ENCODE data around the gene GPS2.

The GPS2 gene

DNA sequence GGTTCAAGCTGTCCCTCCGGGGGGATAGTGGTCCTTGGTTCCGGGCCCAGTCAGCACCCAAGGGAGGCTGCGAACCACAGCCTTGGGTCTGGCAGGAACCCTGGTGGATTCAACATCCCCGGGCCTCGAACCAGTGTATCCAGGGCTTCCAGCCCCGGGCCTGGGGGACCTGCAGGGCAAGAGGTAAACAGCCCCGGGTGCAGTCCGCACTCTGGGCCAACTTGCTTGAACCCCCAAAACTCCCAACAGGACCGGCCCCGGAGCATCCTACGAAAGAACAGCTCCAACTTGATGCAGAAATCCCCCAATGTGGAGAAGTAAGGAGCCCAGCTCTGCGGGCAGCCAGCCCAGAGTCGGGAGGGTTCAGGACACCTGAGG is 15.5 kb upstream of the GPS2 start:
- H3K4me1 Mint-ChIP-seq, result peaks cover 46 to 76% of the 10 kb centered on the region in 2 donors
- DNase-seq (no peak), ATAC-seq (replicated peaks) (no peak)
- peaks cover 13 to 25% of the 10 kb centered on the region in 2 donors for H3K36me3 Mint-ChIP-seq
- no peaks in the 10 kb centered on the region for H3K9me3 Mint-ChIP-seq
- no peaks in the 10 kb centered on the region for H3K27me3 Mint-ChIP-seq
- H3K4me3 Mint-ChIP-seq, result peak overlapping the region; percentile 91 to 95
- H3K27ac Mint-ChIP-seq, result peak overlapping the region; percentile 99

DNA sequence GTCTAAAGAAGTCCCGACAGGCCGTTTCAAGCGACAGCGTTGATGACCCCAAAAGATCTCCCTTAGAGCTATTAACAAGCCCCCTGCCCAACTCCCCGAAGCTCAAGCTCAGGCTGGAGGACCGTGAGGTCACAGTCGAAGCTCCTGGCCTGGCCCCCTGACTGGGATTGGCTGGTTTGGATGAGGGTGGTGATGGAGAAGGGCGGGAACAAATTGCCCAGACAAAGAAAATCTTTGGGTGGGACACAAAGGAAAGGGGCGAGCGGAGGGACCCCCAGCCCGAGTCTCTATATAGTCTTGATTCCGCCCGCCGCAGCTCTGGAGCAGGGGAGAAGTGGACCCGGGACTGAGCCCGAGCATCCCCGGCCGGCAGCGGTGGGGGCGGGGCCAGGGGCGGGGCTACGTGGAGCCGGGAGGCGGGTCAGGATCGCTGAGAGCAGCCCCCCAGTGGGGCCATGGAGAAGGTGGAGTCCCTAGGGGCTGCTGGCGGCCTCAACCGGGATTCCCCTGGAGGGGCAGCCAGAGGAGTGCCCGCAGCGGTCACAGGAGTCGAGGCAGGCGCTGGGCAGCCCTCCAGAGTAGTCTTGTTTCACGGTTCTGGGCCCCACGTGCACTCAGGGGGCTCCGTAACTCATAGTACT is 15.0 kb upstream of the GPS2 start:
- peak; percentile 68 to 72 for ATAC-seq (replicated peaks)
- DNase-seq, result peak; percentile 87
- H3K4me3 Mint-ChIP-seq, result peak overlapping the region; percentile 91 to 95
- H3K36me3 Mint-ChIP-seq, result peaks cover 15 to 29% of the 10 kb centered on the region in 2 donors
- H3K27ac Mint-ChIP-seq, result peak overlapping the region; percentile 99
- H3K9me3 Mint-ChIP-seq, result no peaks in the 10 kb centered on the region
- peaks cover 41 to 71% of the 10 kb centered on the region in 2 donors for H3K4me1 Mint-ChIP-seq
- H3K27me3 Mint-ChIP-seq, result no peaks in the 10 kb centered on the region

DNA sequence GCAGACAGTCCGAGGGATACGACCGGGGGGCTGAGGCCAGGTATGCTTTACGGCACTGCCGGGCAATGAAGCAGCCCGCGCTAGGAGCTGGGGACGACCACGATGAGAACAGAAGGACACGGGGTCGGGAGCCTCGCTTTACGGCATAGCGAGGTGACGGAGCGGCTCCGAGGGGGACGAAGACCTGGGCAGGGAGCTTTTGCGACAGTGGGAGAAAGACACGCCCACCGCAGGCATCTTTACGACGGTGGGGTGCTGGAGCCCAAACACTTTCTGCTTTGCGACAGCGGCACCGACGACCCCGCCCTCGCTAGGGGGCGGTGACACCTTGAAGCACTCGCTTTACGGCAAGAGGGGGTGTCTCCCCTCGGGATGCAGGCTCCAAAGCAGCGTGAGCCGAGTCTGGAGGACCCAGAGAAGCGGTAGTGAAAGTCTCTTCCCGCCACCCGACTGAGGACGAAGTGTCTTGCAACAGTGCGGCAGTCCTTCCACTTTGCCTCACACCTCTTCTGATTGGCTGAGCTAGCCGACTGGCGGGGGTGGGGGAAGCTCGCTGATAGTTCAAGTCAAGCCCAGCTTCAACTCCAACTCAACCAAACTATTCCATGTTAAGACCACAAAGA is 14.3 kb upstream of the GPS2 start:
- Mint-ChIP-seq H3K27ac (peak overlapping the region; percentile 99), H3K36me3 (peaks cover 17 to 34% of the 10 kb centered on the region in 2 donors), H3K4me3 (peak overlapping the region; percentile 91 to 95), H3K9me3 (no peaks in the 10 kb centered on the region), H3K27me3 (no peaks in the 10 kb centered on the region), H3K4me1 (peaks cover 41 to 66% of the 10 kb centered on the region in 2 donors)
- ATAC-seq (replicated peaks) (peak; percentile 78 to 83), DNase-seq (peak; percentile 99)

DNA sequence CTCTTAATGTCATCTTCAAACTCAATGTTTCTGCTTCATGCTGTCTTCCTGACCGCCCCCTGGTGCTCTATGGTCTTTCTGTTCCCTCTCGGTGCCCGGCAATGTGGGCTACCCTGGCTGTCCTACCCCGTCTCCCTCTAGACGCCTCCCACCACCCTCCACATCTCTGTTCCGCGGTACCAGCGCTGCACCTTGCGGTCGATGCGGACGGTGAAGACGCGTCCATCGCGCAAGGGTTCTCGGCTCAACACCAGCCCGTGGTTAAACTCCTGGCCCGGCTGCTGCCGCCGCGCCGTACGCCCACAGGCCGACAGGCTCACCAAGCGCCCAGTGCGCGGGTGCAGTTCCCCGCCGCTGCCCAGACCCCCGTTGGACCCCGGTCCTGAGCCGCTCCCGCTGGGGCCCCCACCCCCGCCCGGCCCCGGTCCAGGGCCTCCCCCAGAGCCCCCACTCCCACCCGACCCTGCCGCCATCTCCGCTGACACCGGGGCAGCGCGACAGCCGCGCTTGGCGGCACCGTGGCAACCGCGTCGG is 13.7 kb upstream of the GPS2 start, which contains the start of gene NEURL4:
TSS of gene NEURL4 (minus strand) at position 496 of the 534 bp plus-strand sequence. CDS start at position 473, 23 bp downstream.
- Mint-ChIP-seq H3K27me3 (no peaks in the 10 kb centered on the region), H3K36me3 (peaks cover 22 to 39% of the 10 kb centered on the region in 2 donors), H3K4me3 (peak within 1 kb of the TSS; percentile 95 to 97), H3K4me1 (peaks cover 45 to 70% of the 10 kb centered on the region in 2 donors), H3K9me3 (no peaks in the 10 kb centered on the region), H3K27ac (peak within 1 kb of the TSS; percentile 99)
- DNase-seq (no peak), ATAC-seq (replicated peaks) (peak; percentile 17 to 20)

DNA sequence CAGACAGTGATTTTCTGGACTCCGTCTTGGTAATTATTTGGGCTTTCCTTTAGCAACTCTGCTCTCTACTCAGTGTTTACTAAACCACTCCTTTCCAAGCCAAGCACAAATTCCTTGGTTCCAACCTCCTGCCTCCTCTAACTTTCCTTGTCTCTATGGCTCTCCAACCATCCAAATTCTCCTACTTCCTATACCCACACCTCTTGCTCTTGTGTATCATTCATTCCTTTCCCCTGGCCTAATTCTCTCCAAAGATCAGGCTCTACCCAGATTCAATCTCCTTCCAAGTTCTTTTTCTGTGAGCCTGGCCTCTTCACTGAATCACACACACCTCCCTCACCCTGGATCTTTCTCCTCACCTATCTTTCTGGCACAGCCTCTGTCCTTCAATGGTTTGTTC is 12.8 kb upstream of the GPS2 start:
- H3K4me3 Mint-ChIP-seq, result peak overlapping the region; percentile 95 to 97
- H3K27me3 Mint-ChIP-seq, result no peaks in the 10 kb centered on the region
- ATAC-seq (replicated peaks) (no peak), DNase-seq (no peak)
- H3K27ac Mint-ChIP-seq, result peak overlapping the region; percentile 95
- H3K4me1 Mint-ChIP-seq, result peaks cover 39 to 64% of the 10 kb centered on the region in 2 donors
- peaks cover 22 to 46% of the 10 kb centered on the region in 2 donors for H3K36me3 Mint-ChIP-seq
- no peaks in the 10 kb centered on the region for H3K9me3 Mint-ChIP-seq

DNA sequence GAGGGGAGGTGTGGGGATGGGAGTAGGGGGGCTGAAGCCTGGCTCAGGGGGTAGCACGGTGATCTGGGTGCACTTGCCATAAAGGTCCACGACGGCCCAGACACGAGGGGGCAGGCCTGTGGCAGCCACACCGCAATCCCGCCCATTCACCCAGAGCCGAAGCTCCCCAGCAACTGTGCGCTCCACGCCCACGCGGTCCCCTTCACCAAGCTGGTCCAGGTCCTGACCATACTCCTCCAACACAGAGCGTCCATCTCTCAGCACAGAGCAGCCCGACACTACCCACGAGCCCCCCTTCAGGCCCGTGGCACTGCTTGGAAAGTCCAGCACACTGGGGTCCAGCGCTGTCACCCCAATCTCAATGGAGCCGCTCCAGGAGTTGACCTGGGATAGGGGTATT is 12.3 kb upstream of the GPS2 start:
- Mint-ChIP-seq H3K9me3 (no peaks in the 10 kb centered on the region), H3K36me3 (peaks cover 23 to 50% of the 10 kb centered on the region in 2 donors), H3K4me1 (peaks cover 35 to 59% of the 10 kb centered on the region in 2 donors), H3K27ac (peak overlapping the region; percentile 42), H3K4me3 (peak overlapping the region in 1 of 2 donors; percentile 97), H3K27me3 (no peaks in the 10 kb centered on the region)
- ATAC-seq (replicated peaks), result no peak
- no peak for DNase-seq

DNA sequence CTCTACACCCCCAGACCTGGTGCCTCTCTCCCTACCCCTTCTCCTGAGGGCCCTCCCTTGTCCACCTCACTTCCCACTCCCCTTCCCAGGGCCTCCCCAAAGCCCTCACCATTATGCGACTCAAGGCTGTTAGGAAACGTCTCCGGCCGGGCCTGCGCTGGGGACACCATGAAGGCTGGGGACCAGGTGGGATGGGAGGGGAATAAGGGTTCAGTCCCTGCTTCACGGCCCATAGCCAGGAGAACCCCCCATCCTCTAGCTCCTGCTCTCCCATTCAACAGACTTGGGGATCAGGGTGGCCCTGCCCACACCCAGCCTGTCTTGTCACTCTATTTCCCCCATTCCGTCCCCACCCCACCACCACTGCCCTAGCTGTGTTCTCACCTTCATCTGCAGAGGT is 11.9 kb upstream of the GPS2 start:
- ATAC-seq (replicated peaks) (no peak), DNase-seq (no peak)
- H3K4me1 Mint-ChIP-seq, result peaks cover 32 to 54% of the 10 kb centered on the region in 2 donors
- no peaks in the 10 kb centered on the region for H3K27me3 Mint-ChIP-seq
- peak overlapping the region in 1 of 2 donors; percentile 97 for H3K4me3 Mint-ChIP-seq
- H3K9me3 Mint-ChIP-seq, result no peaks in the 10 kb centered on the region
- H3K27ac Mint-ChIP-seq, result peak overlapping the region; percentile 20
- peaks cover 25 to 54% of the 10 kb centered on the region in 2 donors for H3K36me3 Mint-ChIP-seq

DNA sequence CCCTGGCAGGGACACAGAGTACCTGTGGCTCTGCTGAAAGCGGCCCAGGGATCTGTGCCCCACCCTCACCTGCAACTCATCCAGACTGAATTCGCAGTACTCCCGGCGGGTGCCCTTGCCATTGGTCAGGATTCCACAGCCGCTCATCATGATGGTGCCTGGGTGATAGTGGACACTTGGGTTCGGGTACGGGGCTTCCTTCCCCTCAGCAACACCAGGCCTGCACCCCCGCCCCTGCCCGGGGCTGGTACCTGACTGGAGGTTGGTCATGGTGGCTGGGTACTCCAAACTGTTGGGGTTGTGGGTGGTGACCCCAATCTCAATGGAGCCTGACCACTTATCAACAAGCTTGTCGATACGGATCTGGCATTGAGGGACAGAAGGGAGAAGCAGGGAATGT is 11.0 kb upstream of the GPS2 start:
- no peak overlapping the region for H3K27ac Mint-ChIP-seq
- peaks cover 32 to 51% of the 10 kb centered on the region in 2 donors for H3K4me1 Mint-ChIP-seq
- DNase-seq, result no peak
- ATAC-seq (replicated peaks), result no peak
- H3K27me3 Mint-ChIP-seq, result no peaks in the 10 kb centered on the region
- peak overlapping the region in 1 of 2 donors; percentile 36 for H3K4me3 Mint-ChIP-seq
- peaks cover 32 to 63% of the 10 kb centered on the region in 2 donors for H3K36me3 Mint-ChIP-seq
- H3K9me3 Mint-ChIP-seq, result no peaks in the 10 kb centered on the region

DNA sequence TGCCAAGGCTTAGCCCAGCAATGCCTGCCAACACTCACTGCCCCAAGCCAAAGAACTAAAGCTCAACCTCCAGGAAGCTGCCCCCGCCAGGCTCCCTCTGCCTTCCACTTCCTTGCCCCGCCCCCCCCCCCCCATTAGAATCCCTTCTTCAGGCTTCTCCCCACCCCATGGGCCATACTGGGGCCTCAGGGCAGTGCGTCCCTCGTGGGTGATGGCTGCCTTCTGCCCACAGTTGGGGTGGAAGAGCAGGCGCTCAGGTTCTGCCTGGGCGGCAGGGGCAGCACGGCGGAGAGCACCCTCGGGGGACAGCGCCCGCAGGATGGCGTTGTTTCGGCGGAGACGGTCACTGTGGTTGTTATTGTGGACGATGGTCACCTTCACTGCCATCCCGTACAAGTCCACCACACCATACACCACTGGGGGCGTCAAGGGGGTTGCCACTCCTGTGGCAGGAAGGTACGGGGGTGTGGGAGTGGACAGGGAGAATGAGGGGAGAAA is 9.9 kb upstream of the GPS2 start:
- Mint-ChIP-seq H3K36me3 (peaks cover 40 to 73% of the 10 kb centered on the region in 2 donors), H3K4me1 (peaks cover 28 to 40% of the 10 kb centered on the region in 2 donors), H3K9me3 (no peaks in the 10 kb centered on the region), H3K27ac (no peak overlapping the region), H3K4me3 (no peak overlapping the region), H3K27me3 (no peaks in the 10 kb centered on the region)
- no peak for DNase-seq
- ATAC-seq (replicated peaks), result no peak

DNA sequence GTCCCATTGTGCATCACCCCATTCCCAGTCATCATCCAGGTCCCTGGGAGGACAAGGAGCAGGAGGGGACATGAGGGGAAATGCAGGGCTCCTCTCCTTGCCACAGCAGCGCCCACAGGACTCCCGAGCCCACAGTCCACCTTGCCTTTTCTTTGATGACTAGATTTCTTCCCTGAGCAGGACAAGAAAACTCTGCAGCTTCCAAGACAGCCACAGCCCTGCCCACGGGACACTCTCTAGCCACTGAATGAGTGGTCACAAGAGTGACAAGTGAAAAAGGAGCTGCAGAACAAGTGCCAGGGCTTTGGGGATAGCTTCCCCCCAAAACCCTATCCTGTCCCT is 9.2 kb upstream of the GPS2 start:
- H3K36me3 Mint-ChIP-seq, result peaks cover 40 to 73% of the 10 kb centered on the region in 2 donors
- DNase-seq, result no peak
- peaks cover 22 to 36% of the 10 kb centered on the region in 2 donors for H3K4me1 Mint-ChIP-seq
- H3K4me3 Mint-ChIP-seq, result no peak overlapping the region
- no peak overlapping the region for H3K27ac Mint-ChIP-seq
- H3K27me3 Mint-ChIP-seq, result no peaks in the 10 kb centered on the region
- no peaks in the 10 kb centered on the region for H3K9me3 Mint-ChIP-seq
- ATAC-seq (replicated peaks), result no peak

DNA sequence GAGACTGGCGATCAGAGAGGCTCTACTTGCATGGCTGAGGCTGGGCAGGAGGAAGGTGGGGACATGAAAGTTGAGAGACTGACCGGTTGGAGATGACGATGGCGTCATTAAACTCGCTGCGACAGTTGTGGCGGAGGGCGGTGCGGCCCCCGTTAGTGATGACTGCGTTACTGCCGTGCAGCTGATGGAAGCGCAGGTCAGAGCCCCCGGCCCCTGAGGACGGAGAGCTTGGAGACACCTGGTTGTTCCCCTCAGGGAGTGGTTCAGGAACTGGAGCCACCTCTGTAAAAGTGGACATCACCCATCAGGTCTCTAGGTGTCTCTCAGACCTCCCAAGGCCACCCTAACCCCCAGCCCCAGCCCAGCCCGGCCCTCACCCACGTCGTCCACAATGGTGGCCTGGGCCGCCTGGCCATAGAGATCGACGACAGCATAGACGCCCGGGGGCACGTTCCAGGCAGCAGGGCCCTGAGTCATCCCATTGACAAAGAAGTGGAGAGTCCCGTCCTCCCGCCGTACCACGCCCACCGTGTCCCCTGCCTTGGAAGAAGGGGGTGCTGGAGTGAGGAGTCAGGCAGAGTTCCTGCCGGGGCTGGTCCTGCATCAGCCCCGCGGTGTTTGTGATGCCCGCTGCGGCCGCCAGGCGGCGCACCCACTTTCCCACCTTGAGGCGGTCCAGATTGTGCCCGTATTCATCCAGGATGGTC is 8.7 kb upstream of the GPS2 start:
- H3K27me3 Mint-ChIP-seq, result no peaks in the 10 kb centered on the region
- ATAC-seq (replicated peaks), result peak; percentile 45 to 62
- peak; percentile 34 for DNase-seq
- H3K4me1 Mint-ChIP-seq, result peaks cover 22 to 35% of the 10 kb centered on the region in 2 donors
- no peak overlapping the region for H3K4me3 Mint-ChIP-seq
- H3K9me3 Mint-ChIP-seq, result no peaks in the 10 kb centered on the region
- peak overlapping the region; percentile 20 for H3K27ac Mint-ChIP-seq
- H3K36me3 Mint-ChIP-seq, result peaks cover 39 to 74% of the 10 kb centered on the region in 2 donors

DNA sequence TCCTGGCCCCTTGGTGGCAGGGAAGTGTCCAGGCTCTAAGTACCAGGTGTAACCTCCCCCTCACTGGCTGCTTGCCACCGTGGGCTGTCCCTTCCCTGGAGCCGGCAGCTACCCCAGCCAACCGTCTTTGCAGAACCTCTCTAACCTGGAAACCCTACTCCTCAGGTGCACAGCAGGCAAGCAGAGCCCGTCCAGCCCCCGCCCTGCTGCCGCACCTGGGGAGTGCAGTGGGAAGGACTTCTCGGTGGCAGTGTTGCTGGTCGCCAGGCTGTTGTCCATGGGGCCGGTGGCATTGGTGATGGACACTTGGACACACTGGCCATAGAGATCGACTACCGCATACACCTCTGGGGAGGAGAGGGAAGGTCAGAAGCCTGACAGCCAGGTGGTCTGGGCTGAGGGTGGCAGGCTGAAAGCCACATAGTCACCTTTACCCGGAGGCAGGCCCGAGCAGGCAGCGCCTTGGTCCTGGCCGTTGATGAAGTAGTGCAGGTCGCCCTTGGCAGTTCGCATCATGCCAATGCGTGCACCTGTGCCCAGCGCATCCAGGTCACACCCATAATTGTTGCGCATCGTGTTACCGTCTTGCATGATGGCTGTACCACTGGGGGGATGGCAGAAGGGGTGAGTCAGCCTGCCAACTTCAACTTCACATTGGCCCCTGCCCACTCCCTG is 7.5 kb upstream of the GPS2 start:
- ATAC-seq (replicated peaks), result no peak
- peaks cover 19 to 26% of the 10 kb centered on the region in 2 donors for H3K4me1 Mint-ChIP-seq
- no peaks in the 10 kb centered on the region for H3K9me3 Mint-ChIP-seq
- no peak for DNase-seq
- H3K36me3 Mint-ChIP-seq, result peaks cover 47 to 75% of the 10 kb centered on the region in 2 donors
- no peaks in the 10 kb centered on the region for H3K27me3 Mint-ChIP-seq
- H3K4me3 Mint-ChIP-seq, result no peak overlapping the region
- H3K27ac Mint-ChIP-seq, result no peak overlapping the region

DNA sequence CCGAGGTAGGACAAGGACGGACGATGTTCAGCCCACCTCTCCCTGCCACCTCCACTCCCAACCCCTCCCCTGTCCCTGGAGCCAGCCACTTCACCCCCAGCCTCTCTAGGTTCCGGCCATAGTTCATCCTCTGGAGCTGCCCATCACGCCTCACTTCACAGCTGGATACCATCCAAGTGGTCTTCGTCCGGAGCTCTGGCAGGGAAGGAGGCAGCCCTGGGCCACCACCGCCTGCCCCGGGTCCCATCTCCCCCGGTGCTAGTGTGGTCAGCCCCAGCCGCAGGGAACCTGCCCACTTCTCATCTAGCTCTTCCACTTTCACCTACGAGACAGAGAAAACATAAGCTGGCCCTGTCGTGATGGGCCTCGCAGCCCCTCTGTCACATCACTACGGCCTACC is 6.3 kb upstream of the GPS2 start:
- no peak overlapping the region for H3K4me3 Mint-ChIP-seq
- H3K9me3 Mint-ChIP-seq, result no peaks in the 10 kb centered on the region
- H3K36me3 Mint-ChIP-seq, result peaks cover 46 to 70% of the 10 kb centered on the region in 2 donors
- ATAC-seq (replicated peaks) (no peak), DNase-seq (no peak)
- peaks cover 13 to 23% of the 10 kb centered on the region in 2 donors for H3K4me1 Mint-ChIP-seq
- no peak overlapping the region for H3K27ac Mint-ChIP-seq
- H3K27me3 Mint-ChIP-seq, result no peaks in the 10 kb centered on the region
